A549 (cell line): Measurements from ENCODE around the gene SUN1.

Experiments
- CBX2 ChIP-seq: fragments of 200-600 bp; sonication (generic); IDR thresholded peaks from 2 replicates; pipeline ENCODE4 v1.6.1; 2016; ENCODE audit warnings: low read depth, mild to moderate bottlenecking, borderline replicate concordance
- CHD2 ChIP-seq: fragments of 150-350 bp; IDR thresholded peaks from 2 replicates; pipeline ENCODE4 v1.6.1; 2014; ENCODE audit warnings: low read length; ENCODE audit not compliant: partially characterized antibody
- CHD4 ChIP-seq: fragments of 200-600 bp; sonication (generic); IDR thresholded peaks from 2 replicates; pipeline ENCODE4 v1.6.1; 2016; ENCODE audit warnings: antibody characterized with exemption, mild to moderate bottlenecking, borderline replicate concordance
- EP300 ChIP-seq, 2 experiments: fragments of >200 bp; sonication (Bioruptor Twin); formaldehyde crosslinking; IDR thresholded peaks; 2 replicates in 1 of 2; 3 replicates in 1 of 2; pipeline ENCODE4 v1.6.1; 2016 to 2017
- POLR2AphosphoS2 ChIP-seq: conservative IDR thresholded peaks from 2 replicates; pipeline ENCODE4 v1.6.1; 2012; ENCODE audit warnings: low read length, improper control_type of control experiment, inconsistent platforms
- RNF2 ChIP-seq: fragments of 200-600 bp; sonication (generic); IDR thresholded peaks from 2 replicates; pipeline ENCODE4 v1.6.1; 2016; ENCODE audit warnings: low read depth, mild to moderate bottlenecking, antibody characterized with exemption, moderate library complexity, borderline replicate concordance
- TF ChIP-seq, protein P1 (sequence below): fragments of >200 bp; sonication (Bioruptor Twin); formaldehyde crosslinking; IDR thresholded peaks from 3 replicates; pipeline ENCODE4 v1.5.1; 2016
- TF ChIP-seq, protein P2 (sequence below): fragments of 200-600 bp; sonication (generic); IDR thresholded peaks from 2 replicates; pipeline ENCODE4 v1.6.1; 2016; ENCODE audit warnings: antibody characterized with exemption, mild to moderate bottlenecking, moderate library complexity
- TF ChIP-seq, protein P3 (sequence below): IDR thresholded peaks from 2 replicates; pipeline ENCODE4 v1.6.1; 2012
- TF ChIP-seq, protein P4 (sequence below): IDR thresholded peaks from 2 replicates; pipeline ENCODE4 v1.6.1; 2012; ENCODE audit warnings: low read depth, borderline replicate concordance

DNA sequence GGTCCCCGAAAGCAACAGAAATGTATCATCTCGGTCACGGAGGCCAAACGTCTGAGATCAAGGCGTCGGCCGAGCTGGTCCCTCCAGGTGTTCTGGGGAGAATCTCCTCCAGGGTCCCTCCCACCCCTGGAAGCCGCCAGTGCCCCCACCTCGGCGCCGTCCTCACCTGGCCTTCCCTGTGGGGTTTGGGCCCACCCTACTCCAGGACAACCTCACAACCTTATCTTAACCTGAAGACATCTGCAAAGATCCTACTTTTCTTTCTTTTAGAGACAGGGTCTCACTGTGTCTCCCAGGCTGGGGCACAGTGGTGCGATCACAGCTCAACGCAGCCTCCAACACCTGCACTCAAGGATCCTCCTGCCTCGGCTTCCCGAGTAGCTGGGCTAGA, 88.8 kb downstream of the SUN1 start:
- TF ChIP-seq, protein P1, sequence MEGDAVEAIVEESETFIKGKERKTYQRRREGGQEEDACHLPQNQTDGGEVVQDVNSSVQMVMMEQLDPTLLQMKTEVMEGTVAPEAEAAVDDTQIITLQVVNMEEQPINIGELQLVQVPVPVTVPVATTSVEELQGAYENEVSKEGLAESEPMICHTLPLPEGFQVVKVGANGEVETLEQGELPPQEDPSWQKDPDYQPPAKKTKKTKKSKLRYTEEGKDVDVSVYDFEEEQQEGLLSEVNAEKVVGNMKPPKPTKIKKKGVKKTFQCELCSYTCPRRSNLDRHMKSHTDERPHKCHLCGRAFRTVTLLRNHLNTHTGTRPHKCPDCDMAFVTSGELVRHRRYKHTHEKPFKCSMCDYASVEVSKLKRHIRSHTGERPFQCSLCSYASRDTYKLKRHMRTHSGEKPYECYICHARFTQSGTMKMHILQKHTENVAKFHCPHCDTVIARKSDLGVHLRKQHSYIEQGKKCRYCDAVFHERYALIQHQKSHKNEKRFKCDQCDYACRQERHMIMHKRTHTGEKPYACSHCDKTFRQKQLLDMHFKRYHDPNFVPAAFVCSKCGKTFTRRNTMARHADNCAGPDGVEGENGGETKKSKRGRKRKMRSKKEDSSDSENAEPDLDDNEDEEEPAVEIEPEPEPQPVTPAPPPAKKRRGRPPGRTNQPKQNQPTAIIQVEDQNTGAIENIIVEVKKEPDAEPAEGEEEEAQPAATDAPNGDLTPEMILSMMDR, result no peak
- TF ChIP-seq EP300 (IDR thresholded peaks at IDR 0.05), result no peak
- TF ChIP-seq POLR2AphosphoS2, result no peak
- TF ChIP-seq CHD4, result no peak
- TF ChIP-seq, protein P2, sequence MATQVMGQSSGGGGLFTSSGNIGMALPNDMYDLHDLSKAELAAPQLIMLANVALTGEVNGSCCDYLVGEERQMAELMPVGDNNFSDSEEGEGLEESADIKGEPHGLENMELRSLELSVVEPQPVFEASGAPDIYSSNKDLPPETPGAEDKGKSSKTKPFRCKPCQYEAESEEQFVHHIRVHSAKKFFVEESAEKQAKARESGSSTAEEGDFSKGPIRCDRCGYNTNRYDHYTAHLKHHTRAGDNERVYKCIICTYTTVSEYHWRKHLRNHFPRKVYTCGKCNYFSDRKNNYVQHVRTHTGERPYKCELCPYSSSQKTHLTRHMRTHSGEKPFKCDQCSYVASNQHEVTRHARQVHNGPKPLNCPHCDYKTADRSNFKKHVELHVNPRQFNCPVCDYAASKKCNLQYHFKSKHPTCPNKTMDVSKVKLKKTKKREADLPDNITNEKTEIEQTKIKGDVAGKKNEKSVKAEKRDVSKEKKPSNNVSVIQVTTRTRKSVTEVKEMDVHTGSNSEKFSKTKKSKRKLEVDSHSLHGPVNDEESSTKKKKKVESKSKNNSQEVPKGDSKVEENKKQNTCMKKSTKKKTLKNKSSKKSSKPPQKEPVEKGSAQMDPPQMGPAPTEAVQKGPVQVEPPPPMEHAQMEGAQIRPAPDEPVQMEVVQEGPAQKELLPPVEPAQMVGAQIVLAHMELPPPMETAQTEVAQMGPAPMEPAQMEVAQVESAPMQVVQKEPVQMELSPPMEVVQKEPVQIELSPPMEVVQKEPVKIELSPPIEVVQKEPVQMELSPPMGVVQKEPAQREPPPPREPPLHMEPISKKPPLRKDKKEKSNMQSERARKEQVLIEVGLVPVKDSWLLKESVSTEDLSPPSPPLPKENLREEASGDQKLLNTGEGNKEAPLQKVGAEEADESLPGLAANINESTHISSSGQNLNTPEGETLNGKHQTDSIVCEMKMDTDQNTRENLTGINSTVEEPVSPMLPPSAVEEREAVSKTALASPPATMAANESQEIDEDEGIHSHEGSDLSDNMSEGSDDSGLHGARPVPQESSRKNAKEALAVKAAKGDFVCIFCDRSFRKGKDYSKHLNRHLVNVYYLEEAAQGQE, result no peak
- TF ChIP-seq, protein P3, sequence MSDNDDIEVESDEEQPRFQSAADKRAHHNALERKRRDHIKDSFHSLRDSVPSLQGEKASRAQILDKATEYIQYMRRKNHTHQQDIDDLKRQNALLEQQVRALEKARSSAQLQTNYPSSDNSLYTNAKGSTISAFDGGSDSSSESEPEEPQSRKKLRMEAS, result no peak
- no peak for TF ChIP-seq CBX2
- TF ChIP-seq RNF2, result no peak
- TF ChIP-seq CHD2, result no peak
- TF ChIP-seq, protein P4, sequence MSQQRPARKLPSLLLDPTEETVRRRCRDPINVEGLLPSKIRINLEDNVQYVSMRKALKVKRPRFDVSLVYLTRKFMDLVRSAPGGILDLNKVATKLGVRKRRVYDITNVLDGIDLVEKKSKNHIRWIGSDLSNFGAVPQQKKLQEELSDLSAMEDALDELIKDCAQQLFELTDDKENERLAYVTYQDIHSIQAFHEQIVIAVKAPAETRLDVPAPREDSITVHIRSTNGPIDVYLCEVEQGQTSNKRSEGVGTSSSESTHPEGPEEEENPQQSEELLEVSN, result no peak
